HCT116 (cell line): ENCODE data around the gene BABAM2.

Experiments used
- CEBPB ChIP-seq: IDR thresholded peaks from 2 replicates; pipeline ENCODE4 v1.6.1; 2012; ENCODE audit warnings: low read depth
- CTCF ChIP-seq, 3 experiments: fragments of 200-600 bp in 1 of 3; sonication (generic) in 1 of 3; IDR thresholded peaks in 2 of 3; conservative IDR thresholded peaks in 1 of 3; 2 replicates each; pipeline ENCODE4 v1.5.1; 2012 to 2017; ENCODE audit warnings: low read depth in 2 of 3, low read length in 2 of 3, antibody characterized with exemption in 1 of 3, borderline replicate concordance in 1 of 3, control low read depth in 1 of 3, mild to moderate bottlenecking in 1 of 3, mixed read lengths in 1 of 3, mixed run types in 1 of 3, moderate library complexity in 1 of 3; ENCODE audit not compliant: insufficient read depth in 1 of 3
- POLR2A ChIP-seq: IDR thresholded peaks from 2 replicates; pipeline ENCODE4 v1.7.0; 2011; ENCODE audit warnings: borderline replicate concordance; ENCODE audit not compliant: insufficient read depth, insufficient read length; ENCODE audit errors: extremely low read depth
- RAD21 ChIP-seq: IDR thresholded peaks from 2 replicates; pipeline ENCODE4 v1.6.1; 2012; ENCODE audit warnings: low read depth, mild to moderate bottlenecking
- REST ChIP-seq: IDR thresholded peaks from 2 replicates; pipeline ENCODE4 v1.6.1; 2012; ENCODE audit warnings: low read depth
- TCF7L2 ChIP-seq: IDR thresholded peaks from 2 replicates; pipeline ENCODE4 v1.7.0; 2011; ENCODE audit warnings: borderline replicate concordance, inconsistent platforms; ENCODE audit not compliant: insufficient read depth, insufficient read length; ENCODE audit errors: extremely low read depth
- ZFX ChIP-seq: fragments of 450-650 bp; IDR thresholded peaks from 2 replicates; pipeline ENCODE4 v1.6.1; 2017
- ZNF274 ChIP-seq: fragments of 200-500 bp; sonication (Bioruptor generic); IDR thresholded peaks from 2 replicates; pipeline ENCODE4 v1.6.1; 2014; ENCODE audit warnings: mild to moderate bottlenecking, low read depth, low read length, inconsistent platforms

- no peak for TF ChIP-seq TCF7L2
- TF ChIP-seq CTCF (IDR thresholded peaks at IDR 0.05 in 2 of 3, conservative IDR thresholded peaks at IDR 0.05 in 1 of 3; ENCODE audit: borderline replicate concordance in 1 of 3, insufficient read depth in 1 of 3, low read depth in 2 of 3, low read length in 2 of 3): no peak
- TF ChIP-seq POLR2A: no peak
- TF ChIP-seq RAD21: no peak
- no peak for TF ChIP-seq ZFX
- no peak for TF ChIP-seq ZNF274
- TF ChIP-seq REST: no peak
- no peak for TF ChIP-seq CEBPB
Observed at GRCh38 chr2:28000287-28000686, 109.8 kb downstream of the BABAM2 start.
